ENCODE results near the gene PAX8. TPM values are rescaled to one million over a fixed set of nuclear protein-coding genes. Genes with fewer than 3 reads are reported as not detected.

The PAX8 gene
- polyA plus RNA-seq, 1 donor from 2014 or later: 0.85 TPM

DNA sequence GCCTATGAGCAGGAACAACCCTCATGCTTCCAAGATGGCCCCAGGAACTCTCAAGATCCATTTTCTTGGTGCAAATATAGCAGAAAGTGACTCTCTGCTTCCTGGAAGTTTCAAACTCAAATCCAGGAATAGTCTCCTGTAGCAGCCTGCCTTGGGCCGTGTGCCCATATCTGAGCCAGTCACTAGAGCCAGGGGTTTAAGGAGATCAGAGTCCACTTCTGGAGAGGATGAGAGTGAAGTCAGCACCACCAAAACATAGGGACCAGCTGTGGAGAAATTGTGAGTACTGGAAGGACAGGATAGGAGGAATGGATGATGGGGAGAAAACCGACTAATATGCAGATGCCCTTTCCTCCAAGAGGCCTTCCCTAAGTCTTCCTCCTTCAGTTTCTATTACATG, 71.7 kb downstream of the PAX8 start:
- Mint-ChIP-seq H3K27me3 (peaks cover under 1% of the 10 kb centered on the region), H3K4me1 (peaks cover 7 to 17% (median 12%) of the 10 kb centered on the region in 3 donors), H3K4me3 (no peak overlapping the region), H3K27ac (peak overlapping the region in 1 of 3 donors; percentile 87), H3K9me3 (no peaks in the 10 kb centered on the region), H3K36me3 (peaks cover 2% of the 10 kb centered on the region)

DNA sequence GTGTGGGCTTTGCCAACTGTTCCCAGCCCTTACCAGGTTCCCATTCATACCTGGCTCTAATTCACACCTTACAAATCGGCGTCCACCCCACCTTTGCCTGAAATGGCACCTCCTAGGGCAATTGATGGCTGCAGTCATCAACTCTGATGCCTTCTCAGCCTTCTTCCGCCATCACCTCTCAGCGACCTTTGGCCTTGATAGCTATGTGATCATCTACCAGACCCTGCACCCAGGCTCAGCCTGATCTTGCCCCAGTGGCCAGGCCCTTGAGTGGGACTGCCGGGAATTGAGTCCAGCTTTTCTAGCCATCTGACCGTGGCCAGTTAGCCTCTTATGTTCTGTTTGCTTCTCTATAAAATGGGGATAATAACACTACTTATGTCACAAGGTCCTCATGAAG, 72.5 kb downstream of the PAX8 start:
- H3K36me3 Mint-ChIP-seq: peaks cover 2% of the 10 kb centered on the region
- peaks cover 7 to 17% (median 12%) of the 10 kb centered on the region in 3 donors for H3K4me1 Mint-ChIP-seq
- H3K27ac Mint-ChIP-seq: peak overlapping the region in 2 of 3 donors; percentile 57 to 80
- H3K4me3 Mint-ChIP-seq: no peak overlapping the region
- H3K27me3 Mint-ChIP-seq: no peaks in the 10 kb centered on the region
- H3K9me3 Mint-ChIP-seq: no peaks in the 10 kb centered on the region

DNA sequence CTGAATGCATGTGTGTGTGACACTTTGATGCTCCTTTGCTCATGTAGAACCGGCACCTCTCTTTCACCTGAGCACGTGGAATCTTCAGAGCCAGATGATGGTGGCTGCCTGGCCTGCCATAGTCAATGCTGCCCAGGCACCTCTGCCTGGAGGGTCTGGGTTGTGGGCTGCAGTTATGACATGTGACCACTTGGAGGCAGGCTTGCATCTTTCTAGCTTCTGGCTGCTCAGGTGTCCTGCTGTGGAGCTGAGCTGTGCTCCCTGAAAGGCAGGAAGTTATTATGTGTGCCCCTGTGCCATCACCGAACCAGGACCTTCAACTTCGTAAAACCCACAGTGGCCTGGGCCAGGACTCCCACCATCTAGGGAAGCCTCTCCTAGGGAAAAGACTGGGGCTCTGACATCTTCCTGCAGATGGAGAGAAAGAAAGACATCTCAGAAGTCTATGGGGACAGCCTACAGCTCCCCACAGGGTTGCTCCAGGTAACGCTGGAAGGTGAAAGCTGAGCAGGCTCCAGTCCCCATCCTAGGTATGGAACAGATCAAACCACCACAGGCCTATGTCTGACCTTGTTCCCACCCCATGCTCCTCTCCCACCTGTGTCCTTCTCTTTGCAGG, 74.7 kb downstream of the PAX8 start:
- Mint-ChIP-seq H3K4me3 (no peak overlapping the region), H3K36me3 (peaks cover 3% of the 10 kb centered on the region), H3K27me3 (no peaks in the 10 kb centered on the region)

DNA sequence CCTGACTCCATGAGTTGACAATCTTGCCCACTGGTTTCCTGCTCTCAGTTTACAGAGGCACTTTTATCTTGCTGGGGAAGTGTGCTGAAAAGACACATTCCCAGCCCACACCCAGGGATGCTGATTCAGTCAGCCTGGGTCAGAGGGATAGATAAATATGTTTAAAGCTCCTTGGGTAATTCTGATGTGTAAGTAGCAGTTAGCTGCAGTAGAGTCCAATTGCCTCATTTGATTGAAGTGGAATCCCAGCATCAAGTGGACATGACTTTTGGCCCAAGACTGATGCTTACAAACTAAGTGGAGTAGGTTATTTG, 75.5 kb downstream of the PAX8 start:
- no peaks in the 10 kb centered on the region for H3K9me3 Mint-ChIP-seq

More for the DNA sequence above, 74.7 kb downstream of the PAX8 start:
- Mint-ChIP-seq H3K9me3 (no peaks in the 10 kb centered on the region), H3K4me1 (peaks cover 8 to 17% (median 12%) of the 10 kb centered on the region in 3 donors), H3K27ac (peak overlapping the region; percentile 26 to 85 (median 29))

DNA sequence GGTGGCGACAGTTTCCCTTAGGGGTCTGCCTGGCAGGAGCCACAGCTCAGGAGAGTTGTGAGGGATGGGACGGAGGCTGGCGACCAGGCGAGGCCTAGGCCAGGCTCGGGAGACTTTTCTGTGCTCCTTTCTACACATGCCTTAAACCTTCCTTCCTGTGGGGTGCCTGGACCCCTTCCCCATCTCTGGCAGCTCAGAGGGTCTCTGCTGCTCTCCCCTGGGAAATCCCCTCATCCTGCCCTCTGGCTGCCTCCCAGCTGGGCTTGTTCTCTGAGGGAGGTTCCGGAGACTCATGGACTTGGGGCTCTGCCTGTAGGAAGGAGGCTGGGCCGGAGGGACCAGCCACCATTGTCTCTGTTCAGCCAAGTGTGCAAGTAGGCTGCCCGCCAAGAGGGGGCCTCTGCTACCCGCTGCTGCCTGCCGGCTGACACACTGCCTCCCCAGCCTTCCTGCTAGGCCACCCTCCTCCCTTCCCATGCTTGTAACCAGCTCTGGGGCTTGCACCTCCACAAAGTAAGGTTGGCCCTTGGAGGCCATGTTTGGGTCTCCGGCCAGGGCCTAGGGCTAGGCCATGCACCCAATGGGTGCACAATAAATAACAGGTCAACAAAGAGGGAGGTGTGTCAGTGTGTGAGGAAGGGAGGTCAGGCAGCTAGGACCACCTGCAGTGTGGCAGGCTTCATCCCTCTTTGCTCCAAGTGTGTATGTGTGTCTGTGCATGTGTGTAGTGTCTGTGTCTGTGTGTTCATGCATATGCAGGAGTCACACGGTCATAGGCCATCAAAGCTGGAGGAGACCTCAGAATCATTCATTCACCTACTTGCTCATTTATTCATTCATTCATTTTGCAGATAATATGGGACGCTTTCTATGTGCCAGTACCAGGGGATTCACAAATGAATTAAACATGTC, 76.2 kb downstream of the PAX8 start:
- no peaks in the 10 kb centered on the region for H3K9me3 Mint-ChIP-seq
- H3K36me3 Mint-ChIP-seq: peaks cover 2% of the 10 kb centered on the region
- no peaks in the 10 kb centered on the region for H3K27me3 Mint-ChIP-seq
- H3K27ac Mint-ChIP-seq: peak overlapping the region in 2 of 3 donors; percentile 50 to 83
- H3K4me1 Mint-ChIP-seq: peaks cover 8 to 17% (median 12%) of the 10 kb centered on the region in 3 donors
- no peak overlapping the region for H3K4me3 Mint-ChIP-seq

More for the DNA sequence above, 75.5 kb downstream of the PAX8 start:
- H3K4me3 Mint-ChIP-seq: no peak overlapping the region
- H3K27ac Mint-ChIP-seq: peak overlapping the region in 1 of 3 donors; percentile 83
- peaks cover 3% of the 10 kb centered on the region for H3K36me3 Mint-ChIP-seq
- H3K4me1 Mint-ChIP-seq: peaks cover 8 to 17% (median 12%) of the 10 kb centered on the region in 3 donors
- H3K27me3 Mint-ChIP-seq: no peaks in the 10 kb centered on the region

DNA sequence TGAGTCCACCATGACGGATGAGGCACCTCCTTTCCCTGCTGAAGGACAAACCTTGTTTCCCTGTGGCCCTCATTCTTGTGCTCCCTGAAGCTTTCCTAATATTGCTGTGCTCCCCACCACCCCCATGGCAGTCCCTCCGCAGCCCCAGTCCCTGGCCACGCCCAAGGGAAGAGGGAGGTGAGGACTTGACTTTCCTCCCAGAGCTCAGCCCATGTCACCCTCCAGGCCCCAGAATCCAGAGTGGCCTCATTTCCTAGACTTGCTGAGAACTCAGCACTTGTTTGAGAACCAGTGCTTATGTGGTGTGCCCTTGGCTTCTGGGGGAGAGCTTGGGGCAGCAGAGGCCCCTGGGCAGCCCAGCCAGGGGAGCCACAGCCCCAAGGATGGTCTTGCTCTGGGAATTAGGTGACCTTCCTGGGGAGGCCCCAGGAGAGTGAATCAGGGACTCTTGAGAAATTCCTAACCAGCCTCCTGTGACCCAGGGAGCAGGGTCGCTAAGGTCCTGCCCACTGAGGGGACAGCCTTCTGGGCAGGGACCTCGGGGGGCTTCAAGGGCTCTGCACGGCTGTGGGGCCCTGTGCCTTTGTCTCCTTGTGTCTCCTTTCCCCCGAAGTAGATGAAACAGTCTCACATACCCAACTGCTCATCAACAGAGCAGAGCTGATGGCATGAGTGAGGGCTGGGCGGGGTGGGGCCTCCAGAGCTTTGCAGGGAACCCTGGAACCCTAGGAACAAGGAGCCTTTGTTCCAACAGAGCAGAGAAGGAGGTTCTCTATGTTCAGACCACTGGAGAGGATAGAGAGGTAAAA, 77.0 kb downstream of the PAX8 start:
- H3K36me3 Mint-ChIP-seq: peaks cover 2% of the 10 kb centered on the region
- peaks cover 8 to 17% (median 12%) of the 10 kb centered on the region in 3 donors for H3K4me1 Mint-ChIP-seq
- no peaks in the 10 kb centered on the region for H3K27me3 Mint-ChIP-seq
- peak overlapping the region in 1 of 3 donors; percentile 50 for H3K27ac Mint-ChIP-seq
- H3K4me3 Mint-ChIP-seq: no peak overlapping the region
- H3K9me3 Mint-ChIP-seq: no peaks in the 10 kb centered on the region

DNA sequence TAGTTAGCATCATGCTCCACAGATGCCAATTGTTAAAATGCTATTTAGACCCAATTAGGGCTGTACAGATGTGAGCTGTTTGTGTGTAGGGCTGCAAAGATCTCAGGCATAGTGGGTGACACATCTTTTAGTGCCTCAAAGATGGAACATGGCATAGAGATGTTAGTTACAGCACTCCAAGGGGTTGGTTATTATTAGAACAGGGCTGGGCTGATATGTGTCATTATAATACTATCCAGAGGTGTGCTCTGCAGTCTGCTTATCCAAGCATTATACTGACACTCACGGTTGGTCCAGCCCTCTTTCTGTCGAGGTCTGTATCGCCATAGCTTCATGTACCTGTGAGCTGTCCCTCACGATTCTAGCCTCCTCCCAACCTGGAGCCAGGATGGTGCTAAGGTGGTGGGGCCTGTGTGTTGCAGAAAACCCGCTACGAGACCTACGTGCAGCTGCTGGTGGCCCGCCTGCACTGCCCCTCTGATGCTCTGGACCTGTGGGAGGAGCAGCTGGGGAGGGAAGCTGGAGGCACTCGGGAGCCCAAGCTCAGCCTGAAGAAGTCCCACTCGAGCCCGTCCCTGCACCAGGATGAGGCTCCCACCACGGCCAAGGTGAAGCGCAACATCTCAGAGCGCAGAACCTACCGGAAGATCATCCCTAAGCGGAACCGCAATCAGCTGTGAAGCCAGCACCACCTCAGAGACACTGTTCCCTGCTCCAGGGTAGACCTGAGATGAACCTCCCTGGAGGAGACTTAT, 77.8 kb downstream of the PAX8 start:
- H3K9me3 Mint-ChIP-seq: no peaks in the 10 kb centered on the region
- H3K4me1 Mint-ChIP-seq: peaks cover 8 to 18% (median 13%) of the 10 kb centered on the region in 3 donors
- no peak overlapping the region for H3K4me3 Mint-ChIP-seq
- H3K36me3 Mint-ChIP-seq: peaks cover 3% of the 10 kb centered on the region
- H3K27me3 Mint-ChIP-seq: no peaks in the 10 kb centered on the region
- no peak overlapping the region for H3K27ac Mint-ChIP-seq

GRCh38 chr2:113200236-113200635, 78.5 kb downstream of the PAX8 start:
- Mint-ChIP-seq H3K27me3 (no peaks in the 10 kb centered on the region), H3K4me3 (no peak overlapping the region), H3K27ac (peak overlapping the region in 1 of 3 donors; percentile 16), H3K9me3 (no peaks in the 10 kb centered on the region), H3K4me1 (peaks cover 6 to 16% (median 11%) of the 10 kb centered on the region in 3 donors), H3K36me3 (peaks cover 3% of the 10 kb centered on the region)

- peak overlapping the region in 2 of 4 donors; percentile 66 to 70 for H3K4me3 Mint-ChIP-seq
- H3K27ac Mint-ChIP-seq: peak overlapping the region in 1 of 3 donors; percentile 13
- H3K27me3 Mint-ChIP-seq: no peaks in the 10 kb centered on the region
- H3K36me3 Mint-ChIP-seq: peaks cover 3% of the 10 kb centered on the region
- H3K4me1 Mint-ChIP-seq: peaks cover 4 to 14% (median 9%) of the 10 kb centered on the region in 3 donors
- no peaks in the 10 kb centered on the region for H3K9me3 Mint-ChIP-seq
These were observed 79.7 kb downstream of the PAX8 start for GRCh38 chr2:113198790-113199612.

DNA sequence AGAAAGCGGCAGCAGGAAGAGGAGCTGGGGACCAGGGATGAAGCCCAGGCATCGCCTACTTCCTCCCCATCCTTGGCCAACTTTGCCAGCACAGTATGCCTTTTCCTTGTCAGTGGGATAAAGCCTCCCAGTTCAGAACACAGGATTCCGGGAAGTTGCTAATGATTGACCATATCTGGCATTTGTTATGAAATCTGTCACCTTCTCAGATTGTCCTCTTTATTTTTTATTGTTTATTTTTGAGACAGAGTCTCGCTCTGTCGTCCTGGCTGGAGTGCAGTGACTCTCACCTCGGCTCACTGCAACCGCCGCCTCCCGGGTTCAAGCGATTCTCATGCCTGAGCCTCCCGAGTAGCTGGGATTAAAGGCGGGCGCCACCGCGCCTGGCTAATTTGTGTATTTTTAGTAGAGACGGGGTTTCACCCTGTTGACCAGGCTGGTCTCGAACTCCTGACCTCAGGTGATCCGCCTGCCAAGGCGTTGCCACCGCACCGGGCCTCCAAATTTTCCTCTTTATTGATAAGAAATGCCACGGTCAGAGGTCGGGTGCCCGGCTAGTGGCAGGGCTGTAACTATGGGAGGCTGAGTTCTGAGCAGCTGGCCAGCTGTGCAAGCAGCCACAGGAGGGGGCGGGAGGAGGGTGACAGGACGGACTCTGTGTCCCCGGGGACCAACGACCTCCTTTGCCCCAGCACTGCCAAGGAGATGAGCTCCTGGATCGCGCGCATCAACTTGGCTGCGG, 80.5 kb downstream of the PAX8 start:
- peak overlapping the region in 2 of 3 donors; percentile 82 to 83 for H3K27ac Mint-ChIP-seq
- peaks cover 3% of the 10 kb centered on the region for H3K36me3 Mint-ChIP-seq
- no peaks in the 10 kb centered on the region for H3K9me3 Mint-ChIP-seq
- no peaks in the 10 kb centered on the region for H3K27me3 Mint-ChIP-seq
- H3K4me3 Mint-ChIP-seq: peak overlapping the region in 3 of 4 donors; percentile 25 to 60 (median 39)
- peaks cover 1 to 11% (median 5%) of the 10 kb centered on the region in 3 donors for H3K4me1 Mint-ChIP-seq

- Mint-ChIP-seq H3K27ac (peak overlapping the region in 1 of 3 donors; percentile 82), H3K9me3 (no peaks in the 10 kb centered on the region), H3K36me3 (peaks cover 3% of the 10 kb centered on the region), H3K4me3 (peak overlapping the region in 1 of 4 donors; percentile 25), H3K4me1 (peaks cover 1 to 5% (median 5%) of the 10 kb centered on the region in 3 donors), H3K27me3 (no peaks in the 10 kb centered on the region)
These were observed 81.2 kb downstream of the PAX8 start for GRCh38 chr2:113197347-113198047.

DNA sequence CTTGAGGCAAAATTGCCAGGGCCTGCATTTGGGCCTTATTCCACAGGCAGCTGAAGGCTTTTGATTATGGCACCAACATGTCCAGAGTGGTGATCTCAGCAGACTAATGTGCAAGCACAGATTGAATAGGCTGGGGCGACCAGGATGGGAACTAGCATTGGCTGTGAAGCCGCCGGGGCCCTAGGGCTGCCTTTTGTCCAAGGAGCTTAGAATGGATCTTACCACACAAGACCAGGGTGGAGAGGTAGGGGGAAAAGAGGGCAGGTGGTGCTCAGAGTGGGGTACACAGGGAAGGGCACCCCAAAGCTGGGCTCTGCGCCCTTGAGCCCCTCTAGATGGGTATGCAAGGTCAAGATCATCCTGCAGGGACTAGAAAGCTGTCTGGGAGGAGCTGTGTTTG, 81.9 kb downstream of the PAX8 start:
- peaks cover 1 to 5% (median 5%) of the 10 kb centered on the region in 3 donors for H3K4me1 Mint-ChIP-seq
- peak overlapping the region in 2 of 3 donors; percentile 12 to 25 for H3K27ac Mint-ChIP-seq
- peaks cover 3% of the 10 kb centered on the region for H3K36me3 Mint-ChIP-seq
- no peaks in the 10 kb centered on the region for H3K27me3 Mint-ChIP-seq
- H3K9me3 Mint-ChIP-seq: no peaks in the 10 kb centered on the region
- peak overlapping the region in 1 of 4 donors; percentile 56 for H3K4me3 Mint-ChIP-seq

Data from IgD-negative memory B cell (primary cell).